ENCODE results near the gene SPART.

The SPART gene, protein sequence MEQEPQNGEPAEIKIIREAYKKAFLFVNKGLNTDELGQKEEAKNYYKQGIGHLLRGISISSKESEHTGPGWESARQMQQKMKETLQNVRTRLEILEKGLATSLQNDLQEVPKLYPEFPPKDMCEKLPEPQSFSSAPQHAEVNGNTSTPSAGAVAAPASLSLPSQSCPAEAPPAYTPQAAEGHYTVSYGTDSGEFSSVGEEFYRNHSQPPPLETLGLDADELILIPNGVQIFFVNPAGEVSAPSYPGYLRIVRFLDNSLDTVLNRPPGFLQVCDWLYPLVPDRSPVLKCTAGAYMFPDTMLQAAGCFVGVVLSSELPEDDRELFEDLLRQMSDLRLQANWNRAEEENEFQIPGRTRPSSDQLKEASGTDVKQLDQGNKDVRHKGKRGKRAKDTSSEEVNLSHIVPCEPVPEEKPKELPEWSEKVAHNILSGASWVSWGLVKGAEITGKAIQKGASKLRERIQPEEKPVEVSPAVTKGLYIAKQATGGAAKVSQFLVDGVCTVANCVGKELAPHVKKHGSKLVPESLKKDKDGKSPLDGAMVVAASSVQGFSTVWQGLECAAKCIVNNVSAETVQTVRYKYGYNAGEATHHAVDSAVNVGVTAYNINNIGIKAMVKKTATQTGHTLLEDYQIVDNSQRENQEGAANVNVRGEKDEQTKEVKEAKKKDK

DNA sequence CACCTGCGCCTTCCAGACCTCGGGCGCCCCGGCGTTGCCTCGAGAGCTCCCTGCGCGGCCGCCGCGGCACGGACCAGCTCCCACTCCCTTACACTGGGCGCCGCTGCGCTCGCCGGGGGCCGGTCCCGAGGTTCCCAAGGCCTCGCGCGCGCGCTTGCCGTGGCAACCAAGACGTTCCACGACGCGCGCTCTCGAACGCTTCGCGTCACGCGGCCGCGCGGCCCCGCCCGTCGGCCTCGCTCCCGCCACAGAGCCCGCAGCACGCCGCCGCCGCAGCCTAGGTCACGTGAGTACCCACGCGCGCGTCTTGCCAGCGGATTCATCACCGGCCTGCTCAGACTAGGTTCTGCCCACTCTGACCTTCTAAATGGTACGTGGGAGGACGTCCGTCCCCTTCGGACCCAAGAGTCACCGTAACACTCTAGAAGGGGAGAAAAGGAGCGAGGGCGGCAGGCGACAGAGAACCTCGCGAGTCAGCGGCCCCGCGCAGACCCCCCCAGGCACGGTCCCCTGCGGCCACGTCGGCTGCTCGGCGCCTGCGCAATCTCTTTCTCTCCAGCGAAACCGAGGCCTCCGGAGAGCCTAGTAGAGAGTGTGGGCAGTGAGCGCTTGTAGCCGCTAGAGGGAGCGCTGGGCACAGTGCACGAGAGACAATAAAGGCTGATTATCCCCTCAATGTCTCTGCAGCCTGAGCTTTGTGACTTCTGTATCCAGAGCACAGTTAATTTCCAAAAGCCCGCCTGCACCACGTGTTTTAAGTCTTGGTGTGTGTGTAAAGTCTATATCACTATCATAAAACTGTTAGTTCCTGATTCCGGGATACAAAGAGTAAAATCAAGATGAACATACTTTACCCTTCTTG, at the start of gene SPART:
SPART (minus strand) TSS at position 173 of the 862 bp plus-strand sequence. CDS start 10,564 bp downstream, outside the sequence.
- DNase-seq (ENCODE audit: low read depth): peak; percentile 92

DNA sequence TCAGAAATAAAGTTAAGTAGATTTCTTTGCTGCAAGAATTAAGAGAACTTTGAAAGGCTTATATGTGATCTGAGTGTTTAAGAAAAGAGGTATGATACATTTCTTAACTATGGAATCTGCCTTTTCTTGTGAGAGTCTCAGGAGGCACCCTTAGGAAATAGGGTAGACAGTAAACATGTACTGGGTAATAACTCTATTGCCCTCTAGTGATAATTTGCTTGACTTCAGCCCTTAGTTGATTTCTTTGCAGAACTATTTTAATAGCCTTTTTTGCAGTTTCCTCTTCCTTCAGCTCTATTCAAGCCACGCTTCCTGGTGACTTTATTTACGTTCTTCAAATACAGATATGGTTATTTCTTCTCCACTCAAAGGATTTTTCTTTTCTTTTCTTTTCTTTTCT, 49.1 kb upstream of the SPART start:
- peak; percentile 65 for DNase-seq (ENCODE audit: low read depth)

DNA sequence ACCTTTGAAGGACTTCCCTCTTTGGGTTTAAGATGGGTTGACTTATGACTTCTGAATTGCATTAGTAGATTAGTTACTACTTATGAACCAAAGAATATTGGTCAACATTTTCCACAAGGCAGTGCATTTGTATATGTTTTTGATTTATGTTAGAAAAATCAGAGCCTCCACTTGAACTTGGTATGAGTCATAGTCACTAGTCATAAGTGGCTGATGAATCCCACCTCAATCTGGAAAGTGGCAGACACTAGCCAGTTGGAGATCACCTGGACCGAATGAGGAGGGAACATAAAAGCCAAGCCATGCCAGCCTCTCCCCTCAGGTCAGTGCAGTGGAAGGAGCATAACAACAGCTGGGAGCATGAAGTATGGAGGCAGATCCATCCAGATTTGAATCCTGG, 39.3 kb upstream of the SPART start:
- no peak for DNase-seq (ENCODE audit: low read depth)

DNA sequence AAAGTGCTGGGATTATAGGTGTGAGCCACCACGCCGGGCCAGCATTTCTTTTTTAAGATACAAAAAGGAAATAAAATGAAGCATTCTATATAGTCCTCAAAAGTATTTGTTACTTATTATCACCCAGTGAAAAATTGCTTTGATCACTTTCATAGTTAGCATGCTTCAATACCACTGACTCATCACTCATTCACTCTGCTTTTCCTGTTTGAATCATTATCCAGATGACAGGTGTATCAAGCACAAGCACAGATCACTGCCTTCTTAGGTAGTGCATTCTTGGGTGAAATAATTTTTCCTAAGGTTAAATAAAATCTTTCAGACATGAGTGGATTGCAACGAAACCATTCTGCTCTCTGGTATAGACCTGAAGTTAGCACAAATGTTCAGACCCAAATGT, 35.8 kb upstream of the SPART start:
- DNase-seq (ENCODE audit: low read depth): no peak

DNA sequence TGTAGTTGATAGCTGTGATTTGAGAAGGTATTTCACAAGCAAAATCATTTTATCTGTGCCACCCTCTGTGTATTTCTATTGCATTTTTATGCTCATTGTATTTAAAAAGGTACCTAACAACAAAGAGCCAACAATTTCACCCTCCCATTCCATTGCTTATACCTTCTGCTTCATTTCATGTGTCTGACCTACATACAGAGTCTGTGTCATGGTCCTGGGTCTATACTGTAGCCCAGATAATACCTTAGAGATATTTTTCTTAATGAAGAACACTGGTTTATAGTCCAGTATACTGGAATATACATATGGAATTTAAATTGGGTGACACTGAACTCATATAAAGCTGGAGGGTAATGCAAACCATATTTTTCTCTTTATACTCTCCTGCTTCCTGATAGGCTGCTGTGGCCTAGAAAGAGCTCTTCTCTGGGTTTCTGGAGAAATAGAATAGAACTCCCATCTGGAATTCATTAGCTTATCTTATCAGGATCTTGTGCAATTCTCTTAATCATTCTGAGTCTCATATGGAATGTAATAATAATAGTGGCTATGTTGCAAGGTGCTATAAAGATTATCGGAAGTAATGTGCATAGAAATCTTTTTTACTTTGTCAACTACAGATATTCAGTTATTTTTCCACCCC, 31.8 kb upstream of the SPART start:
- DNase-seq (ENCODE audit: low read depth): peak; percentile 45

DNA sequence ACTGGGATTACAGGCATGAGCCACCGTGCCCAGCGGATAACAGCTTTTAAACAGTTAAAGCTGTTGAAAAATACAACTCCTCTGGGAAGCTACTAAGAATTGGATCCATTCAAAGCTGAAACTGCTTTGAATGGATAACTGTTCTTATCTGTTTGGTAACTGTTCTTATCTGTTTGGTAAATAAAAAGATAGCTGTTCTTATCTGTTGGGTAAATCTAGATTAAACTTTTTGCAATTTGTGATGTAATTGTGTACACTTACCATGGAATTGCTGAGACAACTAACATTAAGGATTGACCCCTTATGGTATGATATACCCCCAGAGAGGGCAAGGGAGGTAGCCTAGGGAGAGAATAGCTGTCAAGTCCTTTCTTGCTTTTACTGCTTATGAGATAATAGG, 27.9 kb upstream of the SPART start:
- no peak for DNase-seq (ENCODE audit: low read depth)

DNA sequence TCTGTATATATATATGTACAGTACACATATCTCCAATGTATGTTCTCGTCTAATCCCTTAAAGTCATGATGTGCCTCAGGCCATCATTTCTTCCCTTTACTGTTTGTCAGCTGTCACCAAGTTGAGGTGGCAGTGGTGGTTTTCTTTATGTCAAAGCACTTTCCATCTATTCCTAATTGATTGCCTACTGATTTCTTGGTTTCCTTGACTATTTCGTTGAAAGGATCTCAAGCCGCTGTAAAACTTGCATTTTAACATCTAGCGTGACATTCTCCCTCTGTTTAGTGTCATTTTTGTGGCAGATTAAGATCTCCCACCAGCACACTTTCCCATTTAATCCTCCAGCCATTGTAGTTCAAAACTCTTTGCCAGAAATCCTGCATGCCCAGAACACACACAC, 25.0 kb upstream of the SPART start:
- no peak for DNase-seq (ENCODE audit: low read depth)

DNA sequence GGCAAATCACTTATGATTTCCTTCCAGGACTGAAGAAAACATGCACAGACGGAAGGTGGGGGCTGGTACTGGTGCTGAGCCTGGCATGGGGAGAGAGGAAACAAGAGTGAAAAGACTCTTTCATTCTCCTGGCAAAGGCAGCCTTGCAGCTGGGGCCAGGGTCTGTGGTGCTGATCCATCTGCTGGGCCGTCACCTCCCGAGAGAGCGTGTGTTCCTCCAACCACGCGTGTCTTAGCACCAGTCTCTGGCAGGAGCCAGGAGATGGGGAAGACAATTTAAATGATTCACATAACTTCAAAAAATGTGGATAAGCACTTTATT, 23.9 kb upstream of the SPART start:
- no peak for DNase-seq (ENCODE audit: low read depth)

DNA sequence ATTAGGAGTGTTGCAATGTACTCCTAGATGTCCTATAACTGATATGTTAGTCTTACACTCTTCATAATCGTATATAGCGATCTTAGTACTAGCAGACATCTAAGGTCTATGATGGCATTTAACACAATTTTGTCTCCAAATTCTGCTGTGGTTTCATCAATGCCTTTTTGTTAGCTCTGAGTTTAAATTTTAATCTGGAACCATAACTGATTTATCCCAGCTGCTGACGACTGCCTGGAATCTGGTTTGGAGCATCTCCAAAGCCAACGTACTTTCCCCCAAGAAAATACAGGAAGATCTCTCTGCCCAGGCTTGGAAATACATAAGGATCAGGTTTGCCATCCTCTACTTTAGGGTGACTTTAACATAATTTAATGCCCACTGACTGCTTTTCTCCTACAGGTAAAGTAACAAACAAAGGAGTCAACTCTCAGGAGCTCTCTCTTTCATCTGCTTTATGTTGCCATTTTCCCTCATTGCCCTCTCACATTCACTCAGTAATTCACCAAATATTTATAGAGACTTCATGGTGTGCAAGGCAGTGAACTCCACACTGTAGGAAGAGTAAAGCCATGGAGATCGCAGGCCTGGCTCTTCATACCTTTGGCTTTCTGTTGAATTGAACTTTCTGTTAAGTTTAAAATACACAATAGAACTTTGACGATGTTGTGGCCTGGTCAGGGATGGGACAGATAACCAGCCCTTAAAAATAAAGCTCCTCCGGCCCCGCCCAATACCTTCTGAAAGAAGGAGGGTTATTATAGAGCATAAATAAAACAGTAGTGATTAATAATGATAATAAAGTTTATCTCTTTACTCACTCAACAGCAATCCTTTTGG, 23.3 kb upstream of the SPART start:
- DNase-seq (ENCODE audit: low read depth): peak; percentile 23

DNA sequence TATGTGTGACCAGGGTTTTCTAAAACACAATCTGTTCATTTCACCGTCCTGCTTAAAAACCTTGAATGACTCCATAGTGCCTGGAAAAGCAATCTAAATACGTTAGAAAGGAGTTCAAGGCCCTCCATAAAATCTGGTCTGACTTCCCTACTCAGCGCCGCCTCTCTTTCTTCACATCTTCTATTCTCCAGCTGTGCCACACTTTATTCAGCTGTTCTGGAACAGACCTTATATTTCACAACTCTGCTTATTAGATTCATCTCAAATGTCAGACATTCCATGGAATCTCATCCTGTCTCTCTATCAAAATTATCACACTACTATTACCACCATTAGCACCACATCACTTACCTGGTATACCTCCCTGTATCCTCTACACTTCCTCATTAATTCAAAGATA, 19.8 kb upstream of the SPART start:
- DNase-seq (ENCODE audit: low read depth): no peak

DNA sequence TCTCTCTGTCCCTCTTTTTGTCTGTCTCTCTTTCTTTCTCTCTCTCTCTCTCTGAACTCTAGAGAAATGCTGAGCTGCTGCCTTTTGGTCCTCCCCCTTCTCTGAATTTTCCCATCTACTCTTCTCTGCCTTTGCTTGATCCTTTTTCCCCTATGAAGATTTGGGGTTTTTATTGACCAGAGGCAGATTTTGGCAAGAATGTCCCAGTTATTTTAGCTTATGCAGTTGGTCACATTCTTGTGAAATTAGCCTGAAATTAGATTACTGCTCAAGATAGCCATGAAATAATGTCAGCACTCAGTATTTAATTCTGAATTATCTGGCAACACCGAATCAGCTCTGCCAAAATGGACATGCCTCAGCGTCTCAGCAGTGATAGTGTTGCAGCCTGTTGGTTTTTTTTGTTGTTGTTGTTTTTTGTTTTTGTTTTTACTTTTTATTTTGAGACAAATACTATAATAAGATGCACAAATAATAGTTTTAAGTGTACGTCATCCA, 17.2 kb upstream of the SPART start:
- no peak for DNase-seq (ENCODE audit: low read depth)

DNA sequence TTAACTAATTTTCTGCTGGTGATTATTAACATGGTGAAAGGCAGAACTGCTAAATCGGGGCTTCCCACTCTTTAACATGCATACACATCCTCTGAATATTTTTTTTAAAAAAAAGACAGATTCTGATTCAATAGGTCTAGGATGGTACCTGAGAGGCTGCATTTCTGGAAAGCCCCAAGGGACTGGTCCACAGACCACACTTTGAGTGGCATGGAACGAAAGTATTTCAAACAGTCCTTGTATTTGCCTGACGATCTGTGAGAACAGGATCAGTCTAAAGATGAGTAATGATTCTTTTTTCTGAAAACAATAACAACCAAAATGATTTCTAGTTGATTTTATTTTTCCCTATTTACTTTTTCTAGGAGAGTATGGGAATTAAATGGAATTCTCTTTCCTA, 16.7 kb upstream of the SPART start:
- no peak for DNase-seq (ENCODE audit: low read depth)

DNA sequence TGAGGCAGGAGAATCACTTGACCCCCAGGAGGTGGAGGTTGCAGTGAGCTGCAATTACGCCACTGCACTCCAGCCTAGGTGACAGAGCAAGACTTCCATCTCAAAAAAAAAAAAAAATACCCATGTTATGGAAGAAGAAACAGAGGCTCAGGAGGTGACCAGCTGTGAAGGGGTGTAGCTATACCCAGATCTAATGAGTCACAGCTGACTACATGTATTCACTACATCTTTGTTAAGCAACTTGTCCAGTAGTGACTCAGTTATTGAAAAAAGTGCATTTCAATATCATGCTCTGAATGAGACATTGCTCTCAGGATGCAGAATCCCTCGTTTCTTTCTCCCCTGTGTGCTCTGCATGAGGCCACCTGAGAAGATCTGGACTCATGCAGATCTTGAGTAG, 16.1 kb upstream of the SPART start:
- peak; percentile 60 for DNase-seq (ENCODE audit: low read depth)

DNA sequence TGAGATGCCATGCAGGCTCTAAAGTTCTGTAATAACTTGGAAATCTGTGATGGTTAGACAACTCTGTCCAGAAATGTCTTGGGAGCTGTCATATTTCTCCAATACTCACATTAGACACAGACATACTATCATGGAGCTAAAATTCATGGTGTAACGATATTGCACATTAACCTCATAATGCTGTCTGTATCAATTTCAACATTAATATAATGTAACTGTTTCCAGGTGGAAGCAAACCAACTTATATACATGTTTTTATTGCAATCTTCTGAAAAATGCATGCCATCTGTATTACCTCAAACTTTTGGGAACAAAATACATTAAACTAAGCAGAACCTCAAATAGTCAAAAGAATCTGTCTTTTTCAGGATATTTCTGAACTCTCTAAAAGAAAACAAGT, 14.7 kb upstream of the SPART start:
- no peak for DNase-seq (ENCODE audit: low read depth)

DNA sequence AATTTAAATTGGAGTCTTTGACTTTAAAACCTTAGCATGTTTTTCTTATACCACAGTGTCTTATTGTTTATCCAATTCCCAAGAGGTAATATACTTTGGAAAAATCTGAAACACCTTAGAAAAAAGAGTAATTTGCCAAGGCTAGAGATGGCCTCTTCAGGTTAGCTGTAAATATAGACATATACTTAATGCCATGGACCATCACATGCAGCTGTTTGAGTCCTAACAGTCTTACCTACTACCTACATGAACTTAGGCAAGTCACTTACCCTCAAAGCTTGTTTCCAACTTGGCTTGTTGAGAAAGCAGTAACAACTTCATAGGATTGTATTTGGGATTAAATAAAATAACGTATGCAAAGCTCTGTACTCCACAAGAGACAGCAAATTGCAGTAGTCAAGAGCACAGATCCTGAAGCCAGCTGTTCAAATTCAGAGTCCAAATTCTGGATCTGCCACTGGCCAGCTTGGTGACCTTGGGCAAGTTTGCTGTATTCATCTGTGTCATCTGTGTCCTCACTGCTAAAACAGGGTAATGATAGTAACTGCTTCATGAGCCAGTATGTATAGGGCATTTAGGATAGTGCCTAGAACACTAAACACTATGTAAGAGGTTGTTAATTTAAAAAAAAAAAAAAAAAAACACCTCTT, 13.2 kb upstream of the SPART start:
- no peak for DNase-seq (ENCODE audit: low read depth)

DNA sequence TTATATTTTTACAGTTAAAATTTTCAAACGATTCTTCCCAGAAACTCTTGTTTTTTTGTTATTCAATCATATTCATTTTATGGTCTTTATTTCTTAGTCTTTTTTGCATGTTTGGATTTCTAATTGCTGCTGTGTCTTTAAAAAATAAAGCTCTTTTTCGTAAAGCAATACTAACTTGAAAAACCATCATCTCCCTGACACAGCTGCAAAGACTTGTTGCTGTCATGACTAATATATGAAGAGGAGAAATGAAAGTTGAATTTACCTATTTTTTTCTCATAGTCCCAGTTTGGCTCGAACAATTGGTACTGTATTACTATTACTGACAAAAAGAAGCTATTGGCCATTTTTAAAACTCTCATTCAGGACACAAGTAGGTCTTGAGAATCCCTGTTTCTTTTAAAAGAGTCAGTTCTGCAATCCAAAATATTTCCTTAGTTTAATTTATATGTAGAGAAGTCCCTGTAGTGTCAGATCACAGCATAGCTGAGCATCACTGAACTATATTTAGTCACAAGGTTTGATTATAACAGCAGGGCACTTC, 12.1 kb upstream of the SPART start:
- no peak for DNase-seq (ENCODE audit: low read depth)

DNA sequence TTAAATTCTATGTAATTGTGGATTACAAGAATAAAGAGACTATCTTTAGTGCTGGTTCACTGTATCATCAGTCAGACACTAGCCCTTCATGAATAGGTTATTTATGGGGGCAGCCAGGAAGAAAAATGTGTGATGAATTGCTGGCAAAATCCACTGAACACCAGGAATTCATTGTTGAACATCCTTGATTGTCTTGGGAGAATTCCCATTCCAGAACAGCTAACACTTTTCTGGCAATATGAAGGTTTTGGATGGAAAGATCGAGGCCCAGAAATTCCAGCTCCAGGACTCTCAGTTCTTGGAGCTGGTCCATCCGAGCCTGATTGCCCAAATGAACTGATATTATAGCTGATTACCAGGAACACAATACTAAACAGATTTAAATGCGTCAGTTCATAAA, 11.5 kb upstream of the SPART start:
- peak; percentile 45 for DNase-seq (ENCODE audit: low read depth)

DNA sequence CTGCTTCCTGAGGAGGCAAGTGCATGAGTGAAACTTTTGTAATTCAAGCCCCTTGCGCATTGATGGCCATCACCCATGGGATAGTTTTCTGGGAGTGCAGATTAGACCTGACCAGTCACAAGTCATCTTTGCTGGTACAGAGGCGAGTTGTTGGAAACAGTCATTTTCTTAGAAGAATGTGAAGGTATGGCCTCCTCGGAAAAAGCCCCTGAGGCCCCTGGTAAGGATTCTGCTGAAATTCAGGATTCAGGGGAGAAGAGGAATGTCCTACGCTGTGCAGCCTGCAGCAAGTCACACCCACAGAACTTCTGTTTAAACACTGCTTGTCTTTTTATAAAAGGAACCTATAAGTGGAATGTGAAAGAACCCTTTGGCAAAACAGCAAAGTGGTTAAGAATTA, 11.0 kb upstream of the SPART start:
- DNase-seq (ENCODE audit: low read depth): no peak

DNA sequence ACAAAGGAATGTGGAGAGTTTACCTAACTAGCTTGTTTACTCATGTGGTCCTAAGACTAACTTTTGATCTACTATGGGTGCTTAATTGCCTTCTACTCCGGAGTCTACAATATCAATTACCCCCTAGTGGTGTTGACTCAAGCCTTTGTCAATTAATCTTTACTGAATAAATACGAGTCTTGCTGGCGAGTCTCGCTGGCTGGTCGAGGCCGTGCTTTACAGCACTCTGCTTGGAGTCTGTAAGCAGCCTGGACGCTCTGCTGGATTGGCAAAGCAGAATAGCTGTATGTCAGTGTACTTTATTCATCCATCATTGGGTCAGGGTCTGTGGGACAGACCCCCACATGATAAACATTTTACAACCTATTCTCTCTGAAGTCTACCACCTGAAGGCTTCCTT, 9.9 kb upstream of the SPART start:
- no peak for DNase-seq (ENCODE audit: low read depth)

DNA sequence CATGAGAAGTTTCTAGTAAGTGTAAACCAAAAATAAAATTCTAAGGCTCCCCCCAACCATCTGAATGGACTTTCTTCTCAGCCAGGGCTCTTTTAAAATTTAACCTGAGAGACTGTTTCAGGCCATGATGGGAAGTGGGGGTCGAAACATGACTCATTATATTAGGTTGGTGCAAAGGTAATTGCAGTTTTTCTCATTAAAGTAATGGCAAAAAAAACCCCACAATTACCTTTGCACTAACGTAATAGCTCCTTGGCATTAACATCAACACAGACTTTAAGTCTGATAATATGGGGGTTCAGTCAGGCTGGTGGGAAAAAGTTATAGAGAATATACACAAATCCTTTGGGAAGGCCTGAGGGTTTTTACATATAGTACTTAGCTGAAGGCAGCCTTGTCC, 9.4 kb upstream of the SPART start:
- no peak for DNase-seq (ENCODE audit: low read depth)
